Vagina (tissue), 2 donors: ENCODE measurements around the gene NRDE2.

Experiments used
- CTCF ChIP-seq, 3 experiments: fragments of 450-650 bp in 2 of 3; fragments of 200-600 bp in 1 of 3; sonication (generic) in 1 of 3; IDR thresholded peaks; one replicate each; pipeline ENCODE4 v1.5.1; 2017 to 2019; ENCODE audit warnings: antibody characterized with exemption in 3 of 3, mild to moderate bottlenecking in 2 of 3, moderate library complexity in 2 of 3
- POLR2A ChIP-seq, 2 donors: fragments of 450-650 bp; IDR thresholded peaks; one replicate each; pipeline ENCODE4 v1.6.1; 2017; ENCODE audit warnings: antibody characterized with exemption in 2 of 2, mild to moderate bottlenecking in 2 of 2, moderate library complexity in 2 of 2
- POLR2AphosphoS5 ChIP-seq, 2 donors: sonication (generic); formaldehyde crosslinking; IDR thresholded peaks; one replicate each; pipeline ENCODE4 v1.9.0; 2017; ENCODE audit warnings: antibody characterized with exemption in 2 of 2, mild to moderate bottlenecking in 2 of 2, low read depth in 1 of 2; ENCODE audit not compliant: insufficient read depth in 1 of 2

GRCh38 chr14:90348270-90348669 lies 16.5 kb upstream of the NRDE2 start:
- TF ChIP-seq CTCF (IDR thresholded peaks at IDR 0.05) (no peak), POLR2A (IDR thresholded peaks at IDR 0.05) (no peak), POLR2AphosphoS5 (IDR thresholded peaks at IDR 0.05; ENCODE audit: insufficient read depth in 1 of 2, low read depth in 1 of 2) (no peak)
